ENCODE measurements around the gene SHISA4. TPM values are rescaled to one million over a fixed set of nuclear protein-coding genes. Genes with fewer than 3 reads are reported as not detected.
A peak's percentile ranks its signal among the peaks of the same experiment; 100 is the strongest.

The SHISA4 gene
- total and polyA plus RNA-seq, 2 donors (not counting 3 experiments of a cell fraction or from before 2014, with no cell fraction given) = 25.6 to 78.2 TPM

DNA sequence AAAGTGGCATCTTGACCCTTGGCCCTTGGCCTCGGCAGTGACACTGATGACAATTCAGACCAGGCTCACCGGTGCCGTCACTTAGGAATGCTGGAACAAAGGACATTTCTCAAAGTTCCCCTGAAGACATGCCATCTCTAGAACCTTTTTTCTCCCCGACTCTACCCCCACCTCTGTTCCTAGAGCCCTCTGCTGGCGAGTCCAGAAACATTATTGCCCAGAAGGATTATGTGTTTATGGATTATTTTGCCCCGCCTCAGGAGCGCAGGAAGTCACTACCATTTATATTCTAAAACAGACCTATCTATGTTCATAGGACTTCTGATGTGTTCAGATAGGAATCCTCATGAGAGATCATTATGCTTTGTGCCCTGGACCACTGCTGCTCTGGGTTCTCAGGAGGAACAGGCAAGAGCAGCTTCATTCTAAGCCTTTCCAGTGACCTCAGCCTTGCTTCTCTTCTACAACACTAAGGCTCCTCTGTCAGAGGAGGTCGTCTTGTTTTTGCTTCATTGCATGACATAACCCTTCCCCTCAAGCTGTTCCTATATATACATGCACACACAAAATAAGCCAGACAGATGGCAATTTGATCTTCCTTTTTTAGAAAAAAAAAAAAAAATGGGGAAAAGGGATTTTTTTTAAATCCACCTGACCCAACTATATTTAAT lies 12.4 kb upstream of the SHISA4 start:
- H3K9me1 ChIP-seq (replicated peaks; ENCODE audit: control insufficient read depth, extremely low read depth, insufficient read depth, low read length) = no peaks in the 10 kb centered on the region
- TF ChIP-seq, protein P1, sequence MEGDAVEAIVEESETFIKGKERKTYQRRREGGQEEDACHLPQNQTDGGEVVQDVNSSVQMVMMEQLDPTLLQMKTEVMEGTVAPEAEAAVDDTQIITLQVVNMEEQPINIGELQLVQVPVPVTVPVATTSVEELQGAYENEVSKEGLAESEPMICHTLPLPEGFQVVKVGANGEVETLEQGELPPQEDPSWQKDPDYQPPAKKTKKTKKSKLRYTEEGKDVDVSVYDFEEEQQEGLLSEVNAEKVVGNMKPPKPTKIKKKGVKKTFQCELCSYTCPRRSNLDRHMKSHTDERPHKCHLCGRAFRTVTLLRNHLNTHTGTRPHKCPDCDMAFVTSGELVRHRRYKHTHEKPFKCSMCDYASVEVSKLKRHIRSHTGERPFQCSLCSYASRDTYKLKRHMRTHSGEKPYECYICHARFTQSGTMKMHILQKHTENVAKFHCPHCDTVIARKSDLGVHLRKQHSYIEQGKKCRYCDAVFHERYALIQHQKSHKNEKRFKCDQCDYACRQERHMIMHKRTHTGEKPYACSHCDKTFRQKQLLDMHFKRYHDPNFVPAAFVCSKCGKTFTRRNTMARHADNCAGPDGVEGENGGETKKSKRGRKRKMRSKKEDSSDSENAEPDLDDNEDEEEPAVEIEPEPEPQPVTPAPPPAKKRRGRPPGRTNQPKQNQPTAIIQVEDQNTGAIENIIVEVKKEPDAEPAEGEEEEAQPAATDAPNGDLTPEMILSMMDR (IDR thresholded peaks at IDR 0.05; ENCODE audit: extremely low read depth in 1 of 2, insufficient read depth in 1 of 2, low read depth in 1 of 2, low read length in 2 of 2) = peak; percentile 48 to 52
- TF ChIP-seq FOS (IDR thresholded peaks at IDR 0.05; ENCODE audit: borderline replicate concordance, insufficient read depth, low read length) = no peak
- no peaks in the 10 kb centered on the region for H3K9me3 ChIP-seq (replicated peaks; ENCODE audit: control insufficient read depth, insufficient read depth, low read length)
- POLR2A ChIA-PET = no interaction called here
- H4K20me1 ChIP-seq (replicated peaks; ENCODE audit: control insufficient read depth, extremely low read depth, insufficient read depth, low read length) = no peaks in the 10 kb centered on the region
- dilution Hi-C loops (cut with MboI; ENCODE audit: extremely low pct_ligation_motif_present, low sequenced_read_pairs) (no loop called here), intact Hi-C loops (cut with micrococcal nuclease) (loop anchor here (1.0 kb wide), 1 partner anchor 47 kb away; the partner anchor contains the start of gene IPO9)
- H3K27me3 ChIP-seq (ENCODE audit: control insufficient read depth in 2 of 2, insufficient read depth in 2 of 2, low read length in 2 of 2) = no peaks in the 10 kb centered on the region
- H2AFZ ChIP-seq (ENCODE audit: low read depth, low read length) = no peak overlapping the region
- H3K79me2 ChIP-seq (ENCODE audit: control insufficient read depth, insufficient read depth, low read length) = no peaks in the 10 kb centered on the region
- FAIRE-seq (peak; percentile 61), DNase-seq (ENCODE audit: low read depth, low spot score) (peak; percentile 42)
- CTCF ChIA-PET = interaction anchor here (2.0 kb wide), 1 partner anchor 12 kb away, joined by 13 read pairs; no protein-coding TSS in a partner anchor
- BruUV-seq (replicated peaks) = TSS peak; percentile 18
- peaks cover 24 to 35% of the 10 kb centered on the region in 2 experiments for H3K36me3 ChIP-seq (ENCODE audit: control insufficient read depth in 2 of 2, extremely low read depth in 1 of 2, insufficient read depth in 2 of 2, low read length in 2 of 2)
- H3K4me1 ChIP-seq (ENCODE audit: control insufficient read depth, extremely low read depth, insufficient read depth, low read length) = no peaks in the 10 kb centered on the region
- no peak overlapping the region for H3K9ac ChIP-seq (replicated peaks; ENCODE audit: extremely low read depth, insufficient read depth, low read length)
- H3K4me3 ChIP-seq (replicated peaks in 1 of 3; ENCODE audit: insufficient read depth in 1 of 3, low read depth in 1 of 3, low read length in 3 of 3) = no peak overlapping the region
- no peak overlapping the region for H3K4me2 ChIP-seq (ENCODE audit: insufficient read depth, low read length)
- H3K27ac ChIP-seq (ENCODE audit: insufficient read depth, low read depth, low read length) = no peak overlapping the region

DNA sequence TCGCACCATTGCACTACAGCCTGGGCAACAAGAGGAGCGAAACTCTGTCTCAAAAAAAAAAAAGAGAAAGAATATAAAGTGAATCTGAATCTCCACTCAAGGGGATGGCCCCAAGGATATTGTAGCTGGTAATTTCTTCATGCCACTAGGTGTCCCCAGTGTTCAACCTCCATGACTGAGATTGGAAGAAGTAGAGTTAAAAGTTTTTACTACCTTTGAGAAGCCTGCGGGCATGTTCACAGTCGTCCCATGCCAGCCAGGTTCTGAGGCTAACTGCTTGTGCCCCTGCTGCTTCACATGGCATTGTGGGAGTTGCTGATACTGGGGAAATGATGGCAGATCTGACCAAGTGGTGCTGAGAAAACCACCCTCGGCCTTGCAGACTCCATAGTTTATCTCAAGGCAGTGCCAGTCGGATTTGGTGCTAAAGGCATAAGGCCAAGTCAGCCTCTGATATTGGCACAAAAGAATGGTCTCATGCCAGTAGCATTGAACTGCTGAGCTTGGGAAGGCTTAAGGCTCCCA lies 10.8 kb upstream of the SHISA4 start:
- peak; percentile 64 for DNase-seq (ENCODE audit: low read depth, low spot score)
- TF ChIP-seq POLR2AphosphoS5 (IDR thresholded peaks at IDR 0.05; ENCODE audit: insufficient read depth, low read depth, low read length) = no peak
- TF ChIP-seq, protein P2, sequence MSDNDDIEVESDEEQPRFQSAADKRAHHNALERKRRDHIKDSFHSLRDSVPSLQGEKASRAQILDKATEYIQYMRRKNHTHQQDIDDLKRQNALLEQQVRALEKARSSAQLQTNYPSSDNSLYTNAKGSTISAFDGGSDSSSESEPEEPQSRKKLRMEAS (IDR thresholded peaks at IDR 0.05; ENCODE audit: insufficient read depth, insufficient read length) = no peak
- TF ChIP-seq, protein P1 (IDR thresholded peaks at IDR 0.05; ENCODE audit: extremely low read depth in 1 of 2, insufficient read depth in 1 of 2, low read depth in 1 of 2, low read length in 2 of 2) = peak; percentile 53 to 67
- no peak for TF ChIP-seq JUN (IDR thresholded peaks at IDR 0.05; ENCODE audit: borderline replicate concordance, insufficient read depth, insufficient read length, low read depth)
- H3K4me3 ChIP-seq (replicated peaks in 1 of 3; ENCODE audit: insufficient read depth in 1 of 3, low read depth in 1 of 3, low read length in 3 of 3) = no peak overlapping the region
- H3K27me3 ChIP-seq (ENCODE audit: control insufficient read depth in 2 of 2, insufficient read depth in 2 of 2, low read length in 2 of 2) = no peaks in the 10 kb centered on the region
- no peak overlapping the region for H3K27ac ChIP-seq (ENCODE audit: insufficient read depth, low read depth, low read length)
- intact Hi-C loops (cut with micrococcal nuclease) (no loop called here), dilution Hi-C loops (cut with MboI; ENCODE audit: extremely low pct_ligation_motif_present, low sequenced_read_pairs) (no loop called here)
- no peaks in the 10 kb centered on the region for H3K4me1 ChIP-seq (ENCODE audit: control insufficient read depth, extremely low read depth, insufficient read depth, low read length)
- H3K9ac ChIP-seq (replicated peaks; ENCODE audit: extremely low read depth, insufficient read depth, low read length) = no peak overlapping the region
- FAIRE-seq = peak; percentile 90
- BruUV-seq (replicated peaks) = no TSS peak
- H3K36me3 ChIP-seq (ENCODE audit: control insufficient read depth in 2 of 2, extremely low read depth in 1 of 2, insufficient read depth in 2 of 2, low read length in 2 of 2) = peaks cover 17 to 25% of the 10 kb centered on the region in 2 experiments
- ChIA-PET POLR2A (interaction anchor here (0.5 kb wide), 1 partner anchor 100 kb away, joined by 5 read pairs; no protein-coding TSS in a partner anchor), CTCF (interaction anchor here (0.6 to 4.4 kb wide), 36 partner anchors 9 to 347 kb away, joined by 3 to 99 read pairs (median 4); partner anchors contain the start of genes IPO9, LMOD1, RNPEP and SHISA4)
- no peak overlapping the region for H3K4me2 ChIP-seq (ENCODE audit: insufficient read depth, low read length)
- no peaks in the 10 kb centered on the region for H4K20me1 ChIP-seq (replicated peaks; ENCODE audit: control insufficient read depth, extremely low read depth, insufficient read depth, low read length)
- no peaks in the 10 kb centered on the region for H3K9me1 ChIP-seq (replicated peaks; ENCODE audit: control insufficient read depth, extremely low read depth, insufficient read depth, low read length)
- H3K79me2 ChIP-seq (ENCODE audit: control insufficient read depth, insufficient read depth, low read length) = no peaks in the 10 kb centered on the region
- no peaks in the 10 kb centered on the region for H3K9me3 ChIP-seq (replicated peaks; ENCODE audit: control insufficient read depth, insufficient read depth, low read length)
- H2AFZ ChIP-seq (ENCODE audit: low read depth, low read length) = no peak overlapping the region
